ENCODE results near the gene PFKFB4.
"Not testable (repeated sequence)": the region's sequence is repeated elsewhere in the genome, so short reads cannot be mapped to it uniquely, and the experiment has no call there.

The PFKFB4 gene

GRCh38 chr3:48478626-48479555, 77.7 kb downstream of the PFKFB4 start:
- H3K4me1 ChIP-seq (ENCODE audit: insufficient read depth, insufficient read length) = peaks cover 30% of the 10 kb centered on the region
- no peaks in the 10 kb centered on the region for H3K36me3 ChIP-seq (ENCODE audit: insufficient read depth, insufficient read length, low read length)
- H3K4me3 ChIP-seq (ENCODE audit: insufficient read length, low read depth) = no peak overlapping the region
- no peaks in the 10 kb centered on the region for H3K27me3 ChIP-seq (ENCODE audit: insufficient read depth, insufficient read length)
- H3K9me3 ChIP-seq (ENCODE audit: insufficient read depth, low read length) = no peaks in the 10 kb centered on the region
- DNase-seq (ENCODE audit: low read depth, low spot score) = no peak
- H3K9ac ChIP-seq (ENCODE audit: insufficient read length, low read depth) = no peak overlapping the region
- no peak for TF ChIP-seq YY1 (IDR thresholded peaks at IDR 0.05; ENCODE audit: insufficient read depth, insufficient read length)
- no peak for TF ChIP-seq ZNF274 (IDR thresholded peaks at IDR 0.05; ENCODE audit: low read depth, low read length)
- no peak for TF ChIP-seq SUZ12 (IDR thresholded peaks at IDR 0.05; ENCODE audit: extremely low read depth, insufficient read depth, insufficient read length)

- no peak for DNase-seq (ENCODE audit: low read depth, low spot score)
- H3K4me3 ChIP-seq (ENCODE audit: insufficient read length, low read depth) = no peak overlapping the region
- H3K9ac ChIP-seq (ENCODE audit: insufficient read length, low read depth) = peak overlapping the region; percentile 72
- H3K27me3 ChIP-seq (ENCODE audit: insufficient read depth, insufficient read length) = no peaks in the 10 kb centered on the region
- no peaks in the 10 kb centered on the region for H3K9me3 ChIP-seq (ENCODE audit: insufficient read depth, low read length)
- H3K4me1 ChIP-seq (ENCODE audit: insufficient read depth, insufficient read length) = peaks cover 30% of the 10 kb centered on the region
- TF ChIP-seq ZNF274 (IDR thresholded peaks at IDR 0.05; ENCODE audit: low read depth, low read length) = no peak
- TF ChIP-seq YY1 (IDR thresholded peaks at IDR 0.05; ENCODE audit: insufficient read depth, insufficient read length) = no peak
- TF ChIP-seq SUZ12 (IDR thresholded peaks at IDR 0.05; ENCODE audit: extremely low read depth, insufficient read depth, insufficient read length) = no peak
- H3K36me3 ChIP-seq (ENCODE audit: insufficient read depth, insufficient read length, low read length) = no peaks in the 10 kb centered on the region
These were observed 78.6 kb downstream of the PFKFB4 start for GRCh38 chr3:48477959-48478520.

- Histone ChIP-seq H3K4me3 (ENCODE audit: insufficient read length, low read depth) (no peak overlapping the region), H3K36me3 (ENCODE audit: insufficient read depth, insufficient read length, low read length) (no peaks in the 10 kb centered on the region), H3K9me3 (ENCODE audit: insufficient read depth, low read length) (no peaks in the 10 kb centered on the region), H3K27me3 (ENCODE audit: insufficient read depth, insufficient read length) (no peaks in the 10 kb centered on the region), H3K9ac (ENCODE audit: insufficient read length, low read depth) (peak overlapping the region; percentile 9), H3K4me1 (ENCODE audit: insufficient read depth, insufficient read length) (peaks cover 30% of the 10 kb centered on the region)
- DNase-seq (ENCODE audit: low read depth, low spot score) = no peak
- TF ChIP-seq ZNF274 (IDR thresholded peaks at IDR 0.05; ENCODE audit: low read depth, low read length) (no peak), YY1 (IDR thresholded peaks at IDR 0.05; ENCODE audit: insufficient read depth, insufficient read length) (no peak), SUZ12 (IDR thresholded peaks at IDR 0.05; ENCODE audit: extremely low read depth, insufficient read depth, insufficient read length) (no peak)
These were observed 80.1 kb downstream of the PFKFB4 start for GRCh38 chr3:48476426-48477053.

GRCh38 chr3:48475188-48475587, 81.4 kb downstream of the PFKFB4 start:
- Histone ChIP-seq H3K27me3 (ENCODE audit: insufficient read depth, insufficient read length) (no peaks in the 10 kb centered on the region), H3K4me3 (ENCODE audit: insufficient read length, low read depth) (no peak overlapping the region), H3K36me3 (ENCODE audit: insufficient read depth, insufficient read length, low read length) (peaks cover 2% of the 10 kb centered on the region), H3K9me3 (ENCODE audit: insufficient read depth, low read length) (no peaks in the 10 kb centered on the region), H3K4me1 (ENCODE audit: insufficient read depth, insufficient read length) (peaks cover 30% of the 10 kb centered on the region), H3K9ac (ENCODE audit: insufficient read length, low read depth) (peak overlapping the region; percentile 21)
- no peak for DNase-seq (ENCODE audit: low read depth, low spot score)
- no peak for TF ChIP-seq ZNF274 (IDR thresholded peaks at IDR 0.05; ENCODE audit: low read depth, low read length)
- TF ChIP-seq SUZ12 (IDR thresholded peaks at IDR 0.05; ENCODE audit: extremely low read depth, insufficient read depth, insufficient read length) = no peak
- TF ChIP-seq YY1 (IDR thresholded peaks at IDR 0.05; ENCODE audit: insufficient read depth, insufficient read length) = no peak

- TF ChIP-seq YY1 (IDR thresholded peaks at IDR 0.05; ENCODE audit: insufficient read depth, insufficient read length) (no peak), ZNF274 (IDR thresholded peaks at IDR 0.05; ENCODE audit: low read depth, low read length) (no peak), SUZ12 (IDR thresholded peaks at IDR 0.05; ENCODE audit: extremely low read depth, insufficient read depth, insufficient read length) (no peak)
These were observed 82.0 kb downstream of the PFKFB4 start for GRCh38 chr3:48474619-48475018.

GRCh38 chr3:48474031-48474430, 82.6 kb downstream of the PFKFB4 start:
- H3K9me3 ChIP-seq (ENCODE audit: insufficient read depth, low read length); H3K9ac ChIP-seq (ENCODE audit: insufficient read length, low read depth); H3K4me3 ChIP-seq (ENCODE audit: insufficient read length, low read depth); H3K27me3 ChIP-seq (ENCODE audit: insufficient read depth, insufficient read length); DNase-seq (ENCODE audit: low read depth, low spot score): not testable (repeated sequence)
- H3K36me3 ChIP-seq (ENCODE audit: insufficient read depth, insufficient read length, low read length) = peaks cover 12% of the 10 kb centered on the region
- peaks cover 33% of the 10 kb centered on the region for H3K4me1 ChIP-seq (ENCODE audit: insufficient read depth, insufficient read length)

More at GRCh38 chr3:48474619-48475018, 82.0 kb downstream of the PFKFB4 start:
- no peak overlapping the region for H3K4me3 ChIP-seq (ENCODE audit: insufficient read length, low read depth)
- peaks cover 31% of the 10 kb centered on the region for H3K4me1 ChIP-seq (ENCODE audit: insufficient read depth, insufficient read length)
- H3K27me3 ChIP-seq (ENCODE audit: insufficient read depth, insufficient read length) = no peaks in the 10 kb centered on the region
- H3K36me3 ChIP-seq (ENCODE audit: insufficient read depth, insufficient read length, low read length) = peaks cover 6% of the 10 kb centered on the region
- H3K9me3 ChIP-seq (ENCODE audit: insufficient read depth, low read length) = no peaks in the 10 kb centered on the region
- peak overlapping the region; percentile 24 for H3K9ac ChIP-seq (ENCODE audit: insufficient read length, low read depth)
- DNase-seq (ENCODE audit: low read depth, low spot score) = peak; percentile 99

- Histone ChIP-seq H3K4me1 (ENCODE audit: insufficient read depth, insufficient read length) (peaks cover 35% of the 10 kb centered on the region), H3K36me3 (ENCODE audit: insufficient read depth, insufficient read length, low read length) (peaks cover 17% of the 10 kb centered on the region), H3K4me3 (ENCODE audit: insufficient read length, low read depth) (no peak overlapping the region), H3K9me3 (ENCODE audit: insufficient read depth, low read length) (no peaks in the 10 kb centered on the region), H3K27me3 (ENCODE audit: insufficient read depth, insufficient read length) (no peaks in the 10 kb centered on the region), H3K9ac (ENCODE audit: insufficient read length, low read depth) (peak overlapping the region; percentile 7)
- TF ChIP-seq YY1 (IDR thresholded peaks at IDR 0.05; ENCODE audit: insufficient read depth, insufficient read length) (no peak), ZNF274 (IDR thresholded peaks at IDR 0.05; ENCODE audit: low read depth, low read length) (no peak)
- no peak for DNase-seq (ENCODE audit: low read depth, low spot score)
These were observed 83.0 kb downstream of the PFKFB4 start for GRCh38 chr3:48473617-48473952.

Measured in NT2/D1 (cell line).